ENCODE data around the gene NFE2L1. TPM values are rescaled to one million over a fixed set of nuclear protein-coding genes. Genes with fewer than 3 reads are reported as not detected.
A peak's percentile ranks its signal among the peaks of the same experiment; 100 is the strongest.

Gene NFE2L1
- total and polyA plus RNA-seq, 2 of the 8 experiments (the other 6 are each of a cell fraction or from before 2014, with no cell fraction given): 140 to 143 TPM

DNA sequence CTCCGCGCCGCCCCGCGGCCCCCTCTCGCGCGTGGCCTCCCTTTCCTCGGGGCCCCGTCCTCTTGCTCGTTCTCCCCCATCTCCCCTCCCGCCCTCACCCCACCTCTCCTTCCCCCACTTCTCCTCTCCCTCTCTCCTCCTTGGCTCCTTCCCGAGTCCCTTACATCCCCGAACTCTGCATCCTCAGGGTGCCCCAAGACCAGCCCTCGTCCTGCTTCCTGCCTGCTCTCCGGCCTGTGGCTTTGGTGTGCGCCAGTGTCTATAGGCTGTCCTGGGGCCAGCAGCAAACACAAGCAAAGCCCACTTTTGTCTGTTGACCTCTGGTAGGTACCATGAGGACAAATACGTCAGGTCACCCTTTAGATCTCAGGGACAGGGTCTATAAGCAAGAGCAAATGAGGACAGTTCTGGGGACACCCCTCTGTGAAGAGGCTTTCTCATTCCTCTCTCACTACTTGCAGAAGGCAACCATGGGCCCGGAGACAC lies 10.3 kb upstream of the NFE2L1 start:
- H3K14ac ChIP-seq (ENCODE audit: insufficient read length): no peak overlapping the region
- H4K8ac ChIP-seq (ENCODE audit: extremely low read depth, insufficient read depth, low read length): no peak overlapping the region
- DNase-seq (ENCODE audit: low read depth in 1 of 2, low spot score in 2 of 2) (peak in 1 of 2 experiments; percentile 59), FAIRE-seq (no peak)
- peak overlapping the region; percentile 71 to 72 for H3K4me2 ChIP-seq (ENCODE audit: insufficient read depth in 1 of 2, low read depth in 2 of 2, low read length in 2 of 2)
- peak; percentile 13 for TF ChIP-seq EZH2 (IDR thresholded peaks at IDR 0.05; ENCODE audit: low read depth, low read length, severe bottlenecking)
- TF ChIP-seq NANOG (IDR thresholded peaks at IDR 0.05; ENCODE audit: insufficient read depth, low read depth, low read length, poor library complexity, severe bottlenecking): no peak
- H2BK15ac ChIP-seq (ENCODE audit: low read length): no peak overlapping the region; the same call in 1 of the 2 replicates
- H3K56ac ChIP-seq (replicated peaks; ENCODE audit: insufficient read length, low read depth, low read length): no peak overlapping the region
- peaks cover 2 to 7% (median 4%) of the 10 kb centered on the region in 4 experiments; a peak in 5 of 7 replicates for H3K4me1 ChIP-seq (replicated peaks in 1 of 4; ENCODE audit: control insufficient read depth in 3 of 4, insufficient read depth in 4 of 4, low read length in 3 of 4)
- peaks cover 4% of the 10 kb centered on the region; the same call in 1 of the 2 replicates for H3K23me2 ChIP-seq (ENCODE audit: low read depth, low read length)
- no peaks in the 10 kb centered on the region for H3K79me1 ChIP-seq (ENCODE audit: low read depth, low read length)
- H3K23ac ChIP-seq (ENCODE audit: insufficient read length): no peak overlapping the region
- no peak overlapping the region for H4K5ac ChIP-seq (ENCODE audit: insufficient read length, low read depth, low read length)
- H3K36me3 ChIP-seq (ENCODE audit: control insufficient read depth in 2 of 4, insufficient read depth in 4 of 4, low read length in 3 of 4): no peaks in the 10 kb centered on the region
- peaks cover 0 to 5% of the 10 kb centered on the region in 2 experiments for H4K20me1 ChIP-seq (replicated peaks in 1 of 2; ENCODE audit: control insufficient read depth in 1 of 2, insufficient read depth in 2 of 2, low read length in 2 of 2)
- no peak overlapping the region for H4K91ac ChIP-seq (replicated peaks; ENCODE audit: insufficient read length, low read length)
- no peak overlapping the region for H3K27ac ChIP-seq (ENCODE audit: low read depth, low read length)
- H2BK12ac ChIP-seq (ENCODE audit: low read depth, low read length): peak overlapping the region; percentile 50; the same call in 1 of the 2 replicates
- no peak overlapping the region for H3K18ac ChIP-seq (ENCODE audit: extremely low read depth, low read length)
- H3K27me3 ChIP-seq (replicated peaks in 1 of 4; ENCODE audit: control insufficient read depth in 3 of 4, extremely low read depth in 1 of 4, insufficient read depth in 3 of 4, low read length in 3 of 4): peaks cover 6 to 27% (median 20%) of the 10 kb centered on the region in 4 experiments
- POLR2A ChIA-PET (ENCODE audit: partially characterized antibody): interaction anchor here (28.1 kb wide), 1 partner anchor 24 kb away, joined by 1227 read pairs; the partner anchor contains the start of gene NFE2L1
- H2AFZ ChIP-seq (ENCODE audit: low read length): peak overlapping the region; percentile 92
- H2BK5ac ChIP-seq (ENCODE audit: low read depth, low read length): no peak overlapping the region
- no peak overlapping the region for H3K4ac ChIP-seq (replicated peaks; ENCODE audit: insufficient read length, low read depth, low read length)
- CTCF ChIA-PET (ENCODE audit: partially characterized antibody): interaction anchor here (0.7 to 6.5 kb wide), 5 partner anchors 10 to 41 kb away, joined by 3 to 37 read pairs (median 8); partner anchors contain the start of gene NFE2L1
- no peaks in the 10 kb centered on the region for H3K9me3 ChIP-seq (ENCODE audit: insufficient read depth in 2 of 2, low read depth in 1 of 2, low read length in 1 of 2)
- H2BK20ac ChIP-seq (ENCODE audit: low read length): no peak overlapping the region
- H3K79me2 ChIP-seq (ENCODE audit: control insufficient read depth in 1 of 2, insufficient read depth in 2 of 2, low read length in 2 of 2): no peaks in the 10 kb centered on the region
- H3K9ac ChIP-seq (replicated peaks in 1 of 4; ENCODE audit: extremely low read depth in 1 of 4, low read depth in 3 of 4, low read length in 3 of 4): no peak overlapping the region; a peak in 1 of 7 replicates
- H2AK5ac ChIP-seq (ENCODE audit: low read depth, low read length): no peak overlapping the region
- H3K4me3 ChIP-seq (ENCODE audit: extremely low read depth in 1 of 4, insufficient read depth in 2 of 4, low read depth in 3 of 4, low read length in 4 of 4): peak overlapping the region; percentile 21 to 54 (median 30); a peak in 5 of 8 replicates
- no peak overlapping the region for H2BK120ac ChIP-seq (replicated peaks; ENCODE audit: low read depth, low read length)
- 24% methylated on average over 7 of the region's 19 CpGs; no CpG with 5 or more reads in 1 of the 2 experiments for WGBS, 2 experiments (ENCODE audit: extremely low coverage in 1 of 2, insufficient coverage in 1 of 2, insufficient read length in 1 of 2, insufficient replicate concordance in 2 of 2, low coverage in 1 of 2, low lambda C conversion rate in 2 of 2, missing lambda C conversion rate in 1 of 2)

Data from H1 (cell line).